Left hindlimb (tissue), 1 donor: Measurements from ENCODE around the gene INTS6L.
"Not testable (repeated sequence)": the region's sequence is repeated elsewhere in the genome, so short reads cannot be mapped to it uniquely, and the experiment has no call there.

Experiments
- DNase-seq: peaks from one replicate; pipeline ENCODE4 v3.0.0-alpha.2; 2018

INTS6L gene

GRCh38 chrX:135528254-135528653 lies 7.8 kb downstream of the INTS6L start:
- DNase-seq, result no peak

- no peak for DNase-seq
Observed at GRCh38 chrX:135528756-135529155, 8.3 kb downstream of the INTS6L start.

- DNase-seq, result no peak
Observed at GRCh38 chrX:135530097-135530496, 9.6 kb downstream of the INTS6L start.

GRCh38 chrX:135531813-135532212 lies 11.4 kb downstream of the INTS6L start:
- no peak for DNase-seq

- DNase-seq, result no peak
Observed at GRCh38 chrX:135535077-135535940, 14.8 kb downstream of the INTS6L start.

GRCh38 chrX:135536877-135537276 lies 16.4 kb downstream of the INTS6L start:
- DNase-seq, result no peak

- no peak for DNase-seq
Observed at GRCh38 chrX:135541351-135541750, 20.9 kb downstream of the INTS6L start.

GRCh38 chrX:135543172-135543571 lies 22.7 kb downstream of the INTS6L start:
- DNase-seq, result no peak

GRCh38 chrX:135543924-135544323 lies 23.5 kb downstream of the INTS6L start:
- no peak for DNase-seq

GRCh38 chrX:135544338-135544948 lies 24.0 kb downstream of the INTS6L start:
- no peak for DNase-seq

- no peak for DNase-seq
Observed at GRCh38 chrX:135547767-135548166, 27.3 kb downstream of the INTS6L start.

- no peak for DNase-seq
Observed at GRCh38 chrX:135549519-135549918, 29.1 kb downstream of the INTS6L start.

GRCh38 chrX:135556055-135556454 lies 35.6 kb downstream of the INTS6L start:
- DNase-seq, result no peak

GRCh38 chrX:135557344-135557743 lies 36.9 kb downstream of the INTS6L start:
- DNase-seq, result no peak

- no peak for DNase-seq
Observed at GRCh38 chrX:135572436-135572835, 52.0 kb downstream of the INTS6L start.

GRCh38 chrX:135581496-135581895 lies 61.0 kb downstream of the INTS6L start:
- DNase-seq, result no peak

GRCh38 chrX:135585153-135585552 lies 64.7 kb downstream of the INTS6L start:
- no peak for DNase-seq

GRCh38 chrX:135591871-135592270 lies 71.4 kb downstream of the INTS6L start:
- no peak for DNase-seq

GRCh38 chrX:135594049-135594448 lies 73.6 kb downstream of the INTS6L start:
- not testable (repeated sequence) for DNase-seq

GRCh38 chrX:135594453-135594852 lies 74.0 kb downstream of the INTS6L start:
- DNase-seq, result not testable (repeated sequence)

GRCh38 chrX:135595543-135595942 lies 75.1 kb downstream of the INTS6L start:
- no peak for DNase-seq

- DNase-seq, result no peak
Observed at GRCh38 chrX:135596495-135596894, 76.0 kb downstream of the INTS6L start.

- no peak for DNase-seq
Observed at GRCh38 chrX:135605906-135606305, 85.4 kb downstream of the INTS6L start.
